KG1 (cell line): ENCODE data around the gene RIN3.

ENCODE experiments used
- DNase-seq: peaks from one replicate; lab custom pipeline; 2025; lab: John Stamatoyannopoulos, UW

Gene RIN3

GRCh38 chr14:92484132-92484823 lies 29.3 kb upstream of the RIN3 start:
- DNase-seq: no peak

DNA sequence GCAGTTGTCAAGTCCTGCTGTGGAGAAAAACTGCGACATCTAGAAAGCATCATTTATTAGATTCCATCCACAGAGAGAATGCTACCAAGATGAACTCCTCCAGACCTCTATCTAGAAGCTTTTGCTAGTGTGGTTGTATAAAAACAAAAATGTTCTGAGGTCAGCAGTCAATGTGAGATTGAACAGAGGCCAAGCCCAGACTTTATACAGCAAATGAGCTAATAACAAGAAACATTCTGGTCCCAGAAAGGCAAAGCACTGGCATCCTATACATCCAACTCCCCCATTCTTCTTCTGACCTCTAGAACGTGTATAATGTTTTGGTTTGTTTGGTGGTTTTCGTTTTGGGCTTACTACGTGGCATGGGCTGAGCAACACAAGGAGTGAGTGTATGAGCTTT lies 26.7 kb upstream of the RIN3 start:
- DNase-seq: no peak

DNA sequence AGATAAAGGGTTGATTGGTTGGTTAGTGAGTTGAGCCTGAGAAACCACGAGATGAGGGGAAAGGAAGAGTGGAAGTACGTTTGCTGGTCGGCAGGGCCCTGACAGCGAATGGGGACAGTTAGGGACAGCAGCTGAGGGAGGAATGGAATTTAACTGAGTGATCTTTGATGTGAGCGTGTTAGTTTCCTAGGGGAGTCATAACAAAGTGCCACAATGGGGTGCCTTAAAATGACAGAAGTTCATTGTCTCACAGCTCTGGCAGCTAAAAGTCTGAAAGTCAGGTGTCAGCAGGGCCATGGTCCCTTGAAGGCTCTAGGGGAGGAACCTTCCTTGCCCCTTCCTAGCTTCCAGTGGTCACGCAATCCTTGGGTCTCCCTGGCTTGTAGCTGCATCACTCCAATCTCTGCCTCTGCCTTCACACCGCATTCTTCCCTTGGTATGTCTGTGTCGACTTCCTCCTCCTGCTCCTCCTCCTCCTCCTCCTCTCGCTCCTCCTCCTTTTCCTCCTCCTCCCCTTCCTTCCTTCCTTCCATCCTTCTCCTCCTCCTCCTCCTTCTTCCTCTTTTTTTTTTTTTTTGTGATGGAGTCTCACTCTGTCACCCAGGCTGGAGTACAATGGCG lies 26.0 kb upstream of the RIN3 start:
- no peak for DNase-seq

- DNase-seq: no peak
Observed at GRCh38 chr14:92489394-92490238, 24.0 kb upstream of the RIN3 start.

GRCh38 chr14:92490239-92490959 lies 23.2 kb upstream of the RIN3 start:
- DNase-seq: no peak

DNA sequence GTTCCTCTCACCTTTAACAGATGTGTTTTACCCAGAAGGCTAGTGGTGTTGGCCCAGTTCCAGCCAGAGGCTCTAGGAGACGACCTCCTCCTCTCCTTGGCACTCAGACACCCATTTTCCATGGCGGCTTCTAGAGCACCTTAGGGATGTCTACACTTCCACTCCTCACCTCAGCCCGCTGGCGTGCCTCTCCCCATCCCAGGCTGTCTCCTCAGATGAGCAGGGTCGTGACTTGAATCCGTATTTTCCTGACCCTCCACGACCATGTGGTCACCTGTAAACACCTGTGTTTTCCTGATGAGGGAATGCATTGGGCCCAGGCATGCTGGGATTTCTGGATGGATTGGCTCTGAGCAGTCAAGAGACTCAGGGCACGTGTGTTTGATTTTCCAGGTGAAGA lies 21.8 kb upstream of the RIN3 start:
- no peak for DNase-seq

DNA sequence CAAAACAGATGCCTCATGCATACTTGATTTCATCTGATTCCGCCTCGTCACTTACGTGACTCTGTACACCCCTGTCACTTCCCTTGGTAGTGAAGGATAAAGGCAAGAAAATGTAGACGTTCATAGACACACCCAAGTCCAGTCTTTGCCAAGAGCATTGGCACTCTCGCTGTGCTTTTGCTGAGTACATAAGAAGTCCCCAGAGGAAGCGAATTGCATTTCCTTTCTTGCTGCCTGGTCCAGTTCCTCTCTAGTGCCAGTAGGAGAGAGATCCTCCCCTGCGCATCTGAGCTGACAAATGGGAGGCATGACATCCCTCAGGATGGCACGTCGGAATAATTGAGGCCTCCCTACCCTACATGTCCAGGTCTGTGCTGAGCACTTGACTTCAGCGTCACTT lies 21.3 kb upstream of the RIN3 start:
- no peak for DNase-seq

- no peak for DNase-seq
Observed at GRCh38 chr14:92493024-92493423, 20.6 kb upstream of the RIN3 start.

DNA sequence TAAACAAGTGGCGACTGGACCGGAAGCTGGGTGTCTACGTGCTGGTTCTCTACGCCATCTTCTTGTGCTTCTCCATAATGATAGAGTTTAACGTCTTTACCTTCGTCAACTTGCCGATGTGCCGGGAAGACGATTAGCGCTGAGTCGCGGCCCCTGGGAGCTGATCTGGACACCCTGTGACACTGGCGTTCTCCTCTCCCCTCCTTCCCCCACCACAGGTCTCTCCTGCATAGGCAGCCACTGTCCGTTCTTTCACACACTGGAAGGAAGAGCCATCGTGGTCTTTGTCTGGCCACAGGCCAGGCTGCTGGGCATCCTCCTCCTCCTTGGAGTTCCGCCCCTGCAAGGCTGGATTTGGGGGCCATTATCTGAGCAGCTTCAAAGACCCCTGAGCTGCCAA lies 20.1 kb upstream of the RIN3 start:
- no peak for DNase-seq

GRCh38 chr14:92494512-92494911 lies 19.1 kb upstream of the RIN3 start:
- no peak for DNase-seq

- no peak for DNase-seq
Observed at GRCh38 chr14:92495027-92495426, 18.6 kb upstream of the RIN3 start.

DNA sequence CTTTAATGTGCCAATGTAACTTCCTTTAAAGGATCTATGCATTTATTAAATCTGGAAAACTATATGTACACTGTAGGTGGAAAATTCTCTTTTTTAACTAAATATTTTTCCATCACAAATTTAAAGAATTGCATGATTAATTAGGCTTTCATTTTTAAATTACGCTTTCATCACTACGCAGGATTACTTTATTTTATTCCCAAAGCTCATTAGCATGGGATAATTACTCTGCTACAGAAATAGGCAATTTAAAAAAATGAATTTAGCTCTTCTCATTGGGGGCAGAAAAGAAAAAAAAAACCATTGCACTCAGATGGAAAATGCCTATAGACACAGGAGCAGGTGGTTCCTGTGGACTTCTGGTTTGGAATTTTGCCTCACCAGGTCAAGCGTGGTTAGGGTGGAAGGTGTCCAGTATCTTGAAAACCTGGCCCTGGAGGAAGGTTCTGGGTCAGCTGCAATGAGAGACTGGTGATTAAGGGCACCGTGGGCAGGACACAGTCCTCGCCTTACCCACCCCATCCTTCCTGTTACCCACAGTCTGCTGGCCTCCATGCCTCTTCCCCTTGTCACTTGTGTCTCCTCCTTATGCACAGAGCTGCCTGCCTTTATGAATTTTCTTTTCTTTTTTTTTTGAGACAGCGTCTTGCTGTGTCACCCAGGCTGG lies 17.3 kb upstream of the RIN3 start:
- DNase-seq: no peak

DNA sequence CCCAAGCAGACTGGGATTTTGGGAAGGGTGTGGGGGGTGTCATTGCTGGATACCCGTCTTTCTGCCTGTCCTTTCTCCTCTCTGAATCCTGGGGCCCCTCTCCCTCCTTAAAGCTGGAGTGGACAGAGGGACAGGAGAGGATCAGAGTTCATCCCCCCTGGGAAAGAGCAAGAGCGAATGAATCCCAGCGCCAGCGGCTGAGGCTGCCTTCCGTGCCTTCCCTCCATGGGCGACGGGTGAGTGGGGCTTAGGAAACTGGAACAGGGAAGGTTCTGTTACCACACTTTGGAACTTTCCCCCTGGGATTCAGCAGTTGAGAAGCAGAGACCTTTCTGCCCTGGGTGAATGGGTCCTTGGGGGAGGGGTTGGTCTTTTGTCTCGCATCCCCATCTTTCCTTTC lies 16.2 kb upstream of the RIN3 start:
- no peak for DNase-seq

- no peak for DNase-seq
Observed at GRCh38 chr14:92499234-92499633, 14.3 kb upstream of the RIN3 start.

GRCh38 chr14:92500491-92500941 lies 13.1 kb upstream of the RIN3 start:
- DNase-seq: no peak

- DNase-seq: no peak
Observed at GRCh38 chr14:92501891-92502351, 11.7 kb upstream of the RIN3 start.

- no peak for DNase-seq
Observed at GRCh38 chr14:92502541-92503286, 10.9 kb upstream of the RIN3 start.

DNA sequence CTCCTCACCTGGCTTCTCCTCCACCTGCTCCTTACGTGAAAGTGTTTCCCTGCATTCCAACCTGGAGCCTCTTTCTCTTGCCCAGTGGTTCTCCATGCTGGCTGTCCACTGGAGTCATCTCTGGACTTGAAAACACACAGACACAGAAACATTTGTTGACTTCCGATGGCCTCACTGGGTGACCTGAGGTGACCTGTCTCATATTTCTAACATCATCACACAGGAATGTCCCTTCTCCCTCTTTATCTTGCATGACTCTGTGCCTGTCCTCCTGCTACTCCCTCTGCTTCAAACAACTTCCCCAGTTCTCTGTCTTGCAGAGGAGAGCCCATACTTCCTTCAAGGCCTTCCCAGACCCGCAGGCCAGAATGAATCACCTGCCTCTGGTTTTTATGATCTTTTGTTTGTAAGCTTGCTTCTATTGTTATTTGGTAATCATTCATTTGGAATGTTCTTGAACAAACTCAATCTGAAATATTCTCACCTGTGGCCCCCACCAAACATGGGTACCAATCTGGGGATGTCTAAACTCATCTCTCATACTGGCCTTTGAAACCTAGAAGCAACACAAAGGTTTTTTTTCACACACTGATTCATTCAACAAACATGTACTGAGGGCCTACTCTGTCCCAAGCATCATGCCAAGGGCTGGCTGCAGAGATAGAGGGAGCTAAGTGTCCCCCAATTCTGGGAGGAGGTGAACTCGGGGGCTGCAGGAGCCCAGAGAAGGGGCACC lies 9.7 kb upstream of the RIN3 start:
- no peak for DNase-seq

- DNase-seq: no peak
Observed at GRCh38 chr14:92505826-92506225, 7.8 kb upstream of the RIN3 start.

- DNase-seq: no peak
Observed at GRCh38 chr14:92506231-92506630, 7.3 kb upstream of the RIN3 start.
